Hindlimb muscle (tissue), 1 donor: ENCODE measurements around the gene MGRN1. TPM values are rescaled to one million over a fixed set of nuclear protein-coding genes. Genes with fewer than 3 reads are reported as not detected.
A peak's percentile ranks its signal among the peaks of the same experiment; 100 is the strongest.

Experiments
- DNase-seq: peaks from one replicate; pipeline ENCODE4 v3.0.0-alpha.2; 2013
- polyA plus RNA-seq: library from polyadenylated mRNA; unstranded; fragments of 120-200 nt; gene quantifications from one replicate; pipeline ENCODE4 v1.2.1, GENCODE V29; 2013; ENCODE audit not compliant: insufficient read length

The MGRN1 gene
- polyA plus RNA-seq, 1 donor, result 46.0 TPM

DNA sequence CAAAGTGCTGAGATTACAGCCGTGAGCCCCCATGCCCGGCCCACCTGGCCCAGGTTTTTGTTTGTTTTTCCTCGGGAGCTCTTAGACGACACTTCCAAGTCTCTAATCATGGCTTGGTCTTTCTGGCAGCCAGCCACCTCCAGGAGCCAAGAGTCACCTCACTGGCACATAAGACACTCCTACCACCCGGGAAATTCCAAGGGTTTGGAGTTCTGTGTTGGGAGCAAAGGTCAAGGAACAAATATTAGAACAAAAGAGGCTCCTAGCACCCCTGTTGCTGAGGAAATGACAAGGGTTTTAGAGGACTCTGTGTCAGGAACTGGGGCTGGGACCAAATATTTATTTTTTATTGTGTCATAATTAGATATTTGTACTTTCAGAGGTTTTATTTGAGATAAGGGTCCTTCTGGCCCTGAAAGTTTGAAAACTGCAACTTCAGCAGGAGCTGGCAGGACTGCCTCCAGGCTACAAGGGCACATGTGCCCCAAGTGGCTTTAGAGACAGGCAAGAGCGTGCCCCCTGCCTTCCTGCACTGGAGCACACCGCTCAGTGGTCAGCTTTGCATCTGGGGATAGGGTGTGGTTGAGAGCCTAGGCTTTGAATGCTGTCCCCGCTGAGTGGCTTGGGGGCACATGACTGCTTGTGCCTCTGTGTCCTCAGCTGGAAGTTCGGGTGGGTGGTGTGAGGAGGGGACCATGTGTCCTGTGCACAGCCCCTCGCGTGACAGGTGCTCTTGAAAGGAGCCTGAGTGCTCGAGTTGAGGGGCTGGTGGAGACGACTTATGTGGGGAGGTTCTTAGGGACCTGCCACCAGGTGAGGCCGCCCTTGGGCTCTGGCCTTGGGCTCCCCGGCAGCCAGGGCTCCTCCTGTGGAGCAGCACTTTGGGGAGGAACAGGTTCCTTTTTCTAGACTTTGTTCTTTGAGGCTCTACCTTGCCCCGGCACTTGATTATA, 29.7 kb downstream of the MGRN1 start:
- no peak for DNase-seq

- DNase-seq, result no peak
Measured at GRCh38 chr16:4654964-4655590, 30.5 kb downstream of the MGRN1 start.

DNA sequence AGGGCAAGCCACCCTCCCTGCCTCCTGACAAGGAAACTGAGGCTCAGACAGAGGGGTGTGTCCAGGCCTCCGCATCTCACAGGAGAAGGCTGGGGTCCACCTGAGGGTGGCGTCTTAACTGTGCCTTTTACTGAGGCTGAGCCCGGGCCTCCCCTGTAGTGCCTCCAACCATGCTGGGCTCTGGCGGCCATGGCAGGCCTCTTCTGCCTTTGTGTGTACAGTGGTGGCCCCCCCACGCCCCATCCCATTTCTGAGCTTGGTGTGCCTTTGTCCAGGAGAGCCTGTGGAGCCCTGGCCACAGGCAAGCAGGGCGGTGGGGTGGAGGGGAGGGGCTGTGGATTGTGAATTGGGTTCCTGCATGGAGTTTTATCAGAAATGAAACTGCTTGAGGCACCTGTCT, 31.2 kb downstream of the MGRN1 start:
- no peak for DNase-seq

DNA sequence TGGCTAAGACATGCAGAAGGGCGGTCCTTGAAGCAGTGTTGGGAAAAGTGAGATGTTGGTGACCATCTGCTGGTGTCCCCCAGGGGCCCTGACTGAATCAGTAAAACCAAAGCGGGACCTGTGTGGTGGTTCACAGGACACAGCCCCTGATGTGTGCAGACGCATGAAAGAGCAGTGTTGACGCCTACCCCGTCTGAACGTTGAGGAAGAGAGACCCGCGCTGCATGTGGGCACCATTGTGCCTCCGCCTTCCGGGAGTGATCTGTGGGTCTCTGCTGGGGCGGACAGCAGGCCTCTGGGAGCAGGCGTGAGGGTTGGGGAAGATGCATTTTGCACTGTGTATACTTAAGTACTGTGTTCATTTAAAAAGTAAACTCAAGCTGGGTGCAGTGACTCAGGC, 31.6 kb downstream of the MGRN1 start:
- no peak for DNase-seq

GRCh38 chr16:4656695-4657686, 32.4 kb downstream of the MGRN1 start:
- DNase-seq, result no peak

DNA sequence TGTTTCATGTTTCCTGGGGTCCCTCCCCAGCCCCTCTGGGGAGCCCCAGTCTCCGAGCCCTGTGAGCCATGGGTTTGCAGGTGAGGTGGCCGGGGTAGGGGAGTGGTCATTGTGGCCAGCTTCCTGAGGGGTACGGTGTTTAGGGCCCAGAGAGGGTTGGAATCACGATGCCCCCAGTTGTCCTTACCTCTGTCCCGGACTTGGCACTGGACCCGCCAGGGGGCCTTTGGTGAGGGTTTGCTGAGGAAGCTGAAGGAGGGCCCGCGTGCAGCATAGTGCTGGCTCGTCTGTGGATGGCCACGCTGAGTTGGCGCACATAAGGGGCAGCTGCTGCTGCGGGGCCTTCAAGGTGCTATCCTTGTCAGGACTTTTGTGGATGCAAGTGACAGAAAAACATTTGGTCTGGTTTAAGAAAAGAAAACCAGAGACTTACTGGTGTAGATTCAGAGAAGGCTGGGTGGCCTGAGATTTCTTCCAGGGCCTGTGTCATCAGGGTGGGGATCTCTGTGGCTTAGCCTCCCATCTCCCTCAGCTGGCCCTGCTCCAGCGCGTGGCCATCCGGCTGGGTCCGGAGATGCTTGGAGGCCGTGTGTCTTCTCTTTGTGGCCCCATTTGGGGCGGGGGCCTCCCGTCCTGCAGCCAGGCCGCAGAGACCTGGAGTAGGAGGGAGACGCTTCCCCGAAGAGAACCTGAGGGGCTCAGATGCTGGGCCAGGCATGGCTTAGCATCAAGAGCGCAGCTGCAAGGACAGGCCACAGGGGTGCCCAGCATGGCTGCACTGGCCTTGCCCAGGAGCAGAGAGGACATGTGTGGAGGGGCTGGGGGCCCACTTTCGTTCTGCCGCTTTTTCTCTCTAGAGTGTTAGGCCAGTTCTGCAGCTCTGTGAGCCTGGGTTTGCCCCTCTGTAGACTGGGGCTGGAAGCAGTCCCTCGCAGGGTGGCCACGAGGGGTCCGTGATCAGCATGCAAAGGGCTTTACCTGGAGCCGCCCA, 35.0 kb downstream of the MGRN1 start:
- no peak for DNase-seq

DNA sequence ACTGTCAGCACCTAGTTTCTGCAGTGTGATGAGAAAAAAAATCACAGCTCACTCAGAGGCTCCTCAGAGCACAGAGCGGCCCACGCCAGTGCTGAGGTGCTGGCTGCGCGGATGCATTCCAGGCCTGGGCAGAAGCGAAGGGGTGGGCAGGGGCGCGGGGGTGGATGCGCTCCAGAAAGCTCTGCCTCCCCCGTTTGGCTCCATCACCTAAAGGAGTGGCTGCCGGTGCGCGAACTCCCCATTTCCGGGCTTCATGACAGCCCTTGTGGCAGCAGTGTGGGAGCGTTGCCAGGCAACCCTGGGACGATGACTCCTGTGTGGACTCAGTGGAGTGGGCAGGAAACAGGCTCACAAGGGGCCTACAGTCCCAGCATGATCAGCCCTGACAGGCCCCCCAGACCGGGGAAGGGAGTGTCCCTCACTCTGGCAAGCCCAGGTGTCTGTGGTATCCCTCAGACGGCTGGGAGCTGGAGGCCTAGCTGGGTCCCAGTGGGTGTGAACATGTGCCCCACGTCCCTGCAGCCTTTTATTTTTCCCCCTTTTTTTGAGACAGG, 35.9 kb downstream of the MGRN1 start:
- no peak for DNase-seq

DNA sequence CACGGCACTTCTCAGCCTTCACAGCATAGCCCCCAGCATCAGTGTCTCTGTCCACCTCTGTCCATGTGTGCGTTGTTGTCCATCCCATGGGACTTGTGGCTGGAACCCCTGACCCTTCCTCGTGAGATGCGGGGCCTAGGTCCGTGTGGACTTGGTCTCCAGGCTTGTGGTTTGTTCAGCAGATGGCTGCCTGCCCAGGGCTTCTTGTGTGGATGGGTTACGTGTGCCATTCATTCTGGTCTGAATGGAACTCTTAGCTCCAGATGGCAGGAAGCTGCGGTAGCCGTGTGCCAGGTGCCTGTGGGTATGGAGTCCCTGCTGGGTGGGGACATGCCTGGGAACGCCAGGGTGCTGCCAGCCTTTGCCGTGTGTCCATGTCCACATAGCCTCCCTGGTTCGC, 37.0 kb downstream of the MGRN1 start:
- DNase-seq, result no peak

DNA sequence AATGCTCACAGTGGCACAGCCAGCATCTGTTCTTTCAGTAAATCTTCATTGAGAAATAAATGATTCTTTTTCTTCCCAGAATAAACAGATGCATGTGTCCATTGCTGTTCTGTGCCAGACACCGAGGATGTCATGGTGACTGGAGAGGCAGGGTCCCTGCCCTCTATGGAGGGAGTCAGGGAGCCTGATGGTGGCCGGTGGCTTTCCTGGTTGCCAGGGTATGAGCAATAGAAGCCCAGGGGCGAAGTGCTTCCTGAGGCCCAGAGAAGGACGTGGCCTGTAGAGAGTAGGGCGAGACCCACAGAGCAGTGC, 38.8 kb downstream of the MGRN1 start:
- DNase-seq, result no peak

DNA sequence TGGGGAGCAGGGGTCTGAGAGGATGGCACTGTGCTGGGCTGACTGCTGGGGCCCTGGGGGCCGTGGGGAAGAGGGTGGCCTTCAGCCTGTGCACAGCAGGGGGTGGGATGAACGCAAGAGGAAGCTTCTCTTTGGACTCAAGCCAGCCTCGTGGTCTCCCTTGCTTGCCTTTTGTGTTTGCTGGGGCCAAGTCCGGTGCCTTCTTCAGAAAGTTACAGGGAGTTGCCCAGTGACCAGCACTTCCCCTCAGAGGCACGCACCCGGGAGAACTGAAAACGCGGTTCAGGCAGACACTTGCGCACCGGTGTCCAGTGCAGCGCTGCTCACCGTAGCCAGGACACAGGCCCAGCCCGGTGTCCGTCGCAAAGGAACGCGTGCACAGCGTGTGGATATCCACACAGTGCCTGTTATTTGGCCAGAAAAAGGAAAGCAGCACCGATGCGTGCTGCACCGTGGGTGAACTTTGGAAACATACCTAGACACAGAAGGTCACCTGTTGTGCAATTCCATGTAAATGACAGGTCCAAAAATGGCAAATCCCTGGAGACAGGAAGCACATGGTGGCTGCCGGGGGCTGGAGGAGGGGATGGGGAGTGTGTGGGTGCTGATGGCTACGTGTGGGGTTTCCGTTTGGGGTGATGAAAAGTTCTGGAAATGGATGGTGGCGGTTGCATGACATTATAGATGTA, 39.3 kb downstream of the MGRN1 start:
- DNase-seq, result peak; percentile 48

GRCh38 chr16:4664538-4665418, 40.2 kb downstream of the MGRN1 start:
- DNase-seq, result no peak

- no peak for DNase-seq
Measured at GRCh38 chr16:4666537-4667202, 42.0 kb downstream of the MGRN1 start.

DNA sequence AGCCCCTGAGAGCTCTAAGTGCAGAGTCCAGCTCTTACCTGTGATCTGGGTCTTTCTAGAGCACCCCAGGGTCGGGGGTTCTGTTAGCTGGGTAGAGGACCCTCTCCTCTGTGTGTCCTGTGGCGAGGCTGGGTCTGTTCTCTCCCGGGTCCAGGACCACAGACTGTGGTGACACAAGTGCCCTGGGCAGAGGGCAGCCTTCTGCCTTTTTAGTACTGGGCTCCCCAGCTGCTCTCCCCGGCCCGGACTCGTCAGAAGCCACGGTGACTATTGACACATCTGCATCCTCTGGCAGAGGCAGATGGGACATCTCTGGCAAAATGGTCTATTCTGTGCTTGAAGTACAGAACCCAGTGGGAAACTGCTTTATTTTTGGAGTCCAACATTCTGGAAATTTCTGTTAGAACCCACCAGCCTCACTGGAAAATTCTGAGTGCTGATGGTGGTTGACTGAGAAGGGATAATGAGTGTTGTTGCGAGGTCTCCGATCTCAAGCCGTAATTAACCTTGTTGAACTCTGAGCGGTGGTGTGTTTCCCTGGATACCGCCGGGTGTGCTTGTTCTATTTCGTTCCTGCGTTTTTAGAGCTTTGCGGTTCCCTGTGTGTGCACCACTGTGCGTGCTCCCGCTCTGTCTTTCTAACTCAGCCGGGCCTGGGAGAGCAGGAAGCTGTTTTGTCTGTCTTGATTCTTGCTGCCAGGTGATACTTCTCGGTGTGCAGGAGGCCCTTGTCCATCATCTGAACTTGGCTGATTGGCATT, 42.8 kb downstream of the MGRN1 start:
- DNase-seq, result no peak

DNA sequence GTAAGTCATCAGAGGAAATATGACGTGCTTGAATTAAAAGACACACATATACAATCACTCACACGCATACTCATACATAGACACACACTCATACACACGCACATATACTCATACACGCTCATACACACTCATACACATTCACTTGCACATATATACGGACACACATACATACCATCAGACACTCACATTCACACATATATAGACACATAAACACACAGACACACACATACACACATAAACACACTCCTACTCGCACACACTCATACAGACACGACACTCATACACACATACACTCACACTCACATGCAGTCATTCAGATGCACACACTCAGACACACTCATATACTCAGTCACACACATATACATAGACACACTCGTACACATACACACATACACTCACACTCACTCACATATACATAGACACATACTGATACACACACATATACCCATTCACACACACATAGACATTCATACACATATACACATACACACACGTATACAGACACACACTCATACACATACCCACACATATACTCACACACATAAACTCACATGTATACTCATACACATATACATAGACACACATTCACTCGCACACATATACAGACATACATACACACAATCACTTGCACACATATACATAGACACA, 43.8 kb downstream of the MGRN1 start:
- no peak for DNase-seq

DNA sequence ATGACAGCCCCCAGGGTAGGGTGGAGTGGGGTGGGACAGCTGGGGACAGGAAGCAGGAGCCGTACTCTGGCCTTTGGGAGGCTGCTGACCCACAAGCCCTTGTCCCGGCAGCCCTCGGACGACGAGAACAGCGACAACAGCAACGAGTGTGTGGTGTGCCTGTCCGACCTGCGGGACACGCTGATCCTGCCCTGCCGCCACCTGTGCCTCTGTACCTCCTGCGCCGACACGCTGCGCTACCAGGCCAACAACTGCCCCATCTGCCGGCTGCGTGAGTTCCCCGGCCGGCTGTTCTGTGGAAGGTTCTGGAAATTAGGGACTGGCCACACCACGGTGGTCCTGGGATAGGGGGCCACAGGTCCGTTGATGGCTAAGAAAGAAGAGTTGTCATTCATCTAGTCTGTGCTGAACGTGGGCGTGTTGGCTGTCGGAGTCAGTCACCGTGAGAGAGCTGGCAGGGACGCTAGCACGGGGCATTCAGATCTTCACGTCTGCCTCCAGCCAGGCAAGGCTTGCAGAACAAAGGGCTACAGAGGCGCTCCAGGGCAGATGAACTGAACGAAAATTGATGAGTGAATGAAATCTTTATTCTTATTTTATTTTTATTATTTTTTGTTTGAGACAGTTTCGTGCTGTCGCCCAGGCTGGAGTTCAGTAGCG, 48.9 kb downstream of the MGRN1 start:
- no peak for DNase-seq

DNA sequence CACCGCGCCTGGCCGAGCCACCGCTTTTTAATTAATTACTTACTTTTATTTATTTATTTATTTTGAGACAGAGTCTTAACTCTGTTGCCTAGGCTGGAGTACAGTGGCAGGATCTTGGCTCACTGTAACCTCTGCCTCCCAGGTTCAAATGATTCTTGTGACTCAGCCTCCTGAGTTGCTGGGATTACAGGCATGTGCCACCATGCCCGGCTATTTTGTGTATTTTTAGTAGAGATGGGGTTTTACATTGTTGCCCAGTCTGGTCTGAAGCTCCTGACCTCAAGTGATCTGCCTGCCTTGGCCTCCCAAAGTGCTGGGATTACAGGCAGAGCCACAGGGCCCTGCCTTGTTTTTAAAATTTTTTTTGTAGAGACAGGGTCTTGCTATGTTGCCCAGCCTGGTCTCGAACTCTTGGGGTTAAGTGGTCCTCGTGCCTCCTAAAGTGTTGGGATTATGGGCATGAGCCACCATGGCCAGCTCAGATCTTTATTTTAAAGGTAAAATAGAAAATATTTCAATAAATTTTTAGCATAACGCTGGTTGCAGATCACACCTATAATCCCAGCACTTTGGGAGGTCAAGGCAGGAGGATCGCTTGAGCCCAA, 50.4 kb downstream of the MGRN1 start:
- DNase-seq, result no peak
